ENCODE measurements around the gene CLDN9.

The CLDN9 gene

GRCh38 chr16:3019594-3020246 lies 7.0 kb downstream of the CLDN9 start:
- no peak for DNase-seq (ENCODE audit: low read depth)

GRCh38 chr16:3020247-3020603 lies 7.5 kb downstream of the CLDN9 start, which contains the start of gene TNFRSF12A:
Gene TNFRSF12A (plus strand): TSS chr16:3020368. CDS start chr16:3020398, 30 bp downstream.
- no peak for DNase-seq (ENCODE audit: low read depth)

- DNase-seq (ENCODE audit: low read depth), result peak; percentile 48
These were observed 8.1 kb downstream of the CLDN9 start for GRCh38 chr16:3020604-3021448.

- peak; percentile 79 for DNase-seq (ENCODE audit: low read depth)
These were observed 8.9 kb downstream of the CLDN9 start for GRCh38 chr16:3021449-3022207.

- DNase-seq (ENCODE audit: low read depth), result peak; percentile 80
These were observed 9.5 kb downstream of the CLDN9 start for GRCh38 chr16:3022208-3022683.

- peak; percentile 43 for DNase-seq (ENCODE audit: low read depth)
These were observed 10.1 kb downstream of the CLDN9 start for GRCh38 chr16:3022684-3023414.

GRCh38 chr16:3023415-3023668 lies 10.6 kb downstream of the CLDN9 start:
- peak; percentile 60 for DNase-seq (ENCODE audit: low read depth)

GRCh38 chr16:3023669-3024478 lies 11.2 kb downstream of the CLDN9 start, which contains the start of the genes HCFC1R1 and THOC6:
Gene HCFC1R1 (minus strand): TSS chr16:3023942. CDS start chr16:3023941, 1 bp downstream.
Gene THOC6 (plus strand): TSS chr16:3024035. CDS start chr16:3024327, 292 bp downstream.
- peak; percentile 80 for DNase-seq (ENCODE audit: low read depth)

- no peak for DNase-seq (ENCODE audit: low read depth)
These were observed 12.6 kb downstream of the CLDN9 start for GRCh38 chr16:3025032-3026002.

- DNase-seq (ENCODE audit: low read depth), result no peak
These were observed 13.3 kb downstream of the CLDN9 start for GRCh38 chr16:3026003-3026378.

GRCh38 chr16:3026609-3027488 lies 14.1 kb downstream of the CLDN9 start:
- DNase-seq (ENCODE audit: low read depth), result no peak

GRCh38 chr16:3027489-3027795 lies 14.7 kb downstream of the CLDN9 start:
- DNase-seq (ENCODE audit: low read depth), result no peak

GRCh38 chr16:3027983-3028715 lies 15.4 kb downstream of the CLDN9 start:
- DNase-seq (ENCODE audit: low read depth), result no peak

GRCh38 chr16:3028716-3029319 lies 16.1 kb downstream of the CLDN9 start:
- DNase-seq (ENCODE audit: low read depth), result no peak

- no peak for DNase-seq (ENCODE audit: low read depth)
These were observed 16.9 kb downstream of the CLDN9 start for GRCh38 chr16:3029491-3030221.

GRCh38 chr16:3030222-3031212 lies 17.8 kb downstream of the CLDN9 start:
- DNase-seq (ENCODE audit: low read depth), result no peak
